D721Med (cell line): ENCODE measurements around the gene TFPI2.

Source experiments
- DNase-seq: peaks from one replicate; pipeline ENCODE4 v3.0.0; 2011; ENCODE audit warnings: low spot score; ENCODE audit not compliant: insufficient read length
- FAIRE-seq: peaks from 2 replicates; lab custom pipeline; 2011; peaks lifted over from hg19 to GRCh38; lab: Jason Lieb, UNC
- TF ChIP-seq, protein P1 (sequence below): IDR thresholded peaks from 2 replicates; pipeline ENCODE4 v1.5.1; 2012; ENCODE audit warnings: mild to moderate bottlenecking, control low read depth; ENCODE audit not compliant: insufficient read depth; ENCODE audit errors: missing control alignments

Gene TFPI2

GRCh38 chr7:93890464-93891068 is at the start of gene TFPI2:
Gene TFPI2, minus strand, starts transcription at chr7:93890753. Its CDS starts 75 bp downstream, at chr7:93890678.
- DNase-seq: no peak
- TF ChIP-seq, protein P1, sequence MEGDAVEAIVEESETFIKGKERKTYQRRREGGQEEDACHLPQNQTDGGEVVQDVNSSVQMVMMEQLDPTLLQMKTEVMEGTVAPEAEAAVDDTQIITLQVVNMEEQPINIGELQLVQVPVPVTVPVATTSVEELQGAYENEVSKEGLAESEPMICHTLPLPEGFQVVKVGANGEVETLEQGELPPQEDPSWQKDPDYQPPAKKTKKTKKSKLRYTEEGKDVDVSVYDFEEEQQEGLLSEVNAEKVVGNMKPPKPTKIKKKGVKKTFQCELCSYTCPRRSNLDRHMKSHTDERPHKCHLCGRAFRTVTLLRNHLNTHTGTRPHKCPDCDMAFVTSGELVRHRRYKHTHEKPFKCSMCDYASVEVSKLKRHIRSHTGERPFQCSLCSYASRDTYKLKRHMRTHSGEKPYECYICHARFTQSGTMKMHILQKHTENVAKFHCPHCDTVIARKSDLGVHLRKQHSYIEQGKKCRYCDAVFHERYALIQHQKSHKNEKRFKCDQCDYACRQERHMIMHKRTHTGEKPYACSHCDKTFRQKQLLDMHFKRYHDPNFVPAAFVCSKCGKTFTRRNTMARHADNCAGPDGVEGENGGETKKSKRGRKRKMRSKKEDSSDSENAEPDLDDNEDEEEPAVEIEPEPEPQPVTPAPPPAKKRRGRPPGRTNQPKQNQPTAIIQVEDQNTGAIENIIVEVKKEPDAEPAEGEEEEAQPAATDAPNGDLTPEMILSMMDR: no peak
- FAIRE-seq: no peak

- FAIRE-seq: no peak
- TF ChIP-seq, protein P1: no peak
- DNase-seq: no peak
Observed at GRCh38 chr7:93938293-93938692, 47.7 kb upstream of the TFPI2 start.

- DNase-seq (no peak), FAIRE-seq (no peak)
- TF ChIP-seq, protein P1: no peak
Observed at GRCh38 chr7:93937818-93938217, 47.3 kb upstream of the TFPI2 start.

DNA sequence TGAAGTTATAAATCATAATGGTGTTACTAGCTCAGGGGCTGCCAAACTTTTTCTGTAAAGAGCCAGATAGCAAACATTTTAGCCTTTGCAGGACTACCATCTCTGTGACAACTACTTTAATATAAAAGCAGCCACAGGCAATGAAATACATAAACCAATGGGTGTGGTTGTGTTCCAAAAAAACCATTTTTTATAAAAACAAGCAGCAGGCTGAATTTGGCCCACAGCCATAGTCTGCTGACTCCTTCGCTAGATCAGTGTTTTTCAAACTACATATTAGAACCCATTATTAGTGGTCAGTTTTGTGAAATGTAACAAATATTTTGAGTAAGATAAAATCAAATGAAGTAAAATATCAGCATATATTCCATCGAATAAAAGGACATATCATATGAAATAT is 44.5 kb upstream of the TFPI2 start:
- TF ChIP-seq, protein P1: no peak
- DNase-seq (no peak), FAIRE-seq (no peak)

DNA sequence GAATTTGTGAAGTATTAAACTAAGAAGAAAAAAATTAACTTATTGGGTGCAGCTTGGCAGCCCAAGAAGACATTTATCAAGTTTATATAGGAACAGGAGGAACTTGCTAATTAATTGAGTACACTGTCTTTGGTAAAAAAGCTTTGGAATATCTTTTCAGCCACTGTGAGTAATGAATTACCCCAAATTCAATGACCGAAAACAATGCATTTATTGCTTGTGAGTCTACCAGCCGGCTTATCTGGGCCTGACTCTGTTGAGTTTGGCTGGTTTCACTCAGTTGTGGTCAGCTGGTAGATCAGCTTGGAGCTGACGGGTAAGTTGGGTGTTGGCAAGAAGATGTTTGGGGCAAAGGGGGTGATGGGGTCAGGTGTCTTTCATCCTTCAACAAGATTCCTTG is 42.6 kb upstream of the TFPI2 start:
- TF ChIP-seq, protein P1: no peak

DNA sequence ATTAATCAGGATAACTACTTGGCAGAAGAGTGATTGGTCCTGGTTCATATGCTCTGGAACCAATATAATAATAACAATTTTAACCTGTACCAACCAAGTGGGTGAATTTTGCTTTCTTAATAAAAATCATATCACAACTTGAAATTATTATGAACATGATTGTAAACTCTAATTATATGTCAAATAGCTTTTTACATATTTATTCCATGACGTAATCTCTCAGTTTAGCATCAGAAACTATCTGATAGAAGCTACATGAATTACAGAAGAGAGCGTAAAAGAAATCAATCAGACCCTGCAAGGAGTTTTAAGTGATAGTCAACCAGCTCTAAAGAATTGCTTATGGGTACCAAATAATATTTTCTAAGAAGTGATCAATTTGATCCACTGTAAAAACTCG is 41.1 kb upstream of the TFPI2 start:
- DNase-seq (no peak), FAIRE-seq (no peak)
- TF ChIP-seq, protein P1: no peak

More for the DNA sequence above, 42.6 kb upstream of the TFPI2 start:
- DNase-seq (no peak), FAIRE-seq (no peak)

GRCh38 chr7:93927585-93927984 is 37.0 kb upstream of the TFPI2 start:
- TF ChIP-seq, protein P1: no peak
- DNase-seq (no peak), FAIRE-seq (no peak)
